PFSK-1 (cell line): ENCODE measurements around the gene CLEC16A.

ENCODE experiments used
- FOXP2 ChIP-seq: optimal IDR thresholded peaks from 2 replicates; pipeline ENCODE3; 2011; ENCODE audit warnings: borderline replicate concordance, control low read depth, inconsistent platforms; ENCODE audit not compliant: insufficient read depth; ENCODE audit errors: extremely low read length, extremely low read depth
- POLR2AphosphoS5 ChIP-seq: IDR thresholded peaks from 2 replicates; pipeline ENCODE4 v1.6.1; 2012; ENCODE audit warnings: low read depth, mild to moderate bottlenecking, control low read depth, low read length, moderate library complexity
- REST ChIP-seq, 2 experiments: IDR thresholded peaks; 2 replicates each; pipeline versions ENCODE4 v1.6.1 to v1.8.0; 2011 to 2012; ENCODE audit warnings: low read depth in 2 of 2, low read length in 2 of 2, control low read depth in 1 of 2, inconsistent platforms in 1 of 2, mild to moderate bottlenecking in 1 of 2, moderate library complexity in 1 of 2; ENCODE audit not compliant: insufficient read depth in 1 of 2
- SIN3A ChIP-seq: IDR thresholded peaks from 2 replicates; pipeline ENCODE4 v1.6.1; 2012; ENCODE audit warnings: mild to moderate bottlenecking, low read length, moderate library complexity, borderline replicate concordance; ENCODE audit not compliant: insufficient read depth
- TAF1 ChIP-seq: IDR thresholded peaks from 2 replicates; pipeline ENCODE4 v1.6.1; 2012; ENCODE audit warnings: low read length, control low read depth, borderline replicate concordance; ENCODE audit not compliant: insufficient read depth

Gene CLEC16A

GRCh38 chr16:11157143-11157542 is 212.8 kb downstream of the CLEC16A start:
- TF ChIP-seq POLR2AphosphoS5: no peak
- TF ChIP-seq SIN3A: no peak
- no peak for TF ChIP-seq FOXP2
- no peak for TF ChIP-seq TAF1
- no peak for TF ChIP-seq REST (IDR thresholded peaks at IDR 0.05; ENCODE audit: insufficient read depth in 1 of 2, low read depth in 2 of 2, low read length in 2 of 2)

- no peak for TF ChIP-seq REST (IDR thresholded peaks at IDR 0.05; ENCODE audit: insufficient read depth in 1 of 2, low read depth in 2 of 2, low read length in 2 of 2)
- TF ChIP-seq SIN3A: no peak
- no peak for TF ChIP-seq TAF1
- no peak for TF ChIP-seq POLR2AphosphoS5
- TF ChIP-seq FOXP2: no peak
These were observed 213.7 kb downstream of the CLEC16A start for GRCh38 chr16:11158018-11158417.

GRCh38 chr16:11159282-11159681 is 214.9 kb downstream of the CLEC16A start:
- TF ChIP-seq FOXP2 (no peak), REST (IDR thresholded peaks at IDR 0.05; ENCODE audit: insufficient read depth in 1 of 2, low read depth in 2 of 2, low read length in 2 of 2) (no peak), POLR2AphosphoS5 (no peak), SIN3A (no peak), TAF1 (no peak)

GRCh38 chr16:11160676-11161115 is 216.3 kb downstream of the CLEC16A start:
- TF ChIP-seq FOXP2 (no peak), TAF1 (no peak), REST (IDR thresholded peaks at IDR 0.05; ENCODE audit: insufficient read depth in 1 of 2, low read depth in 2 of 2, low read length in 2 of 2) (no peak), SIN3A (no peak), POLR2AphosphoS5 (no peak)

GRCh38 chr16:11161439-11161838 is 217.1 kb downstream of the CLEC16A start:
- TF ChIP-seq REST (IDR thresholded peaks at IDR 0.05; ENCODE audit: insufficient read depth in 1 of 2, low read depth in 2 of 2, low read length in 2 of 2) (no peak), TAF1 (no peak), POLR2AphosphoS5 (no peak), SIN3A (no peak), FOXP2 (no peak)
